Measurements from ENCODE around the gene DNAJB13.

The DNAJB13 gene

GRCh38 chr11:73939096-73939495 is 11.7 kb upstream of the DNAJB13 start:
- CTCF ChIA-PET = no interaction called here
- DNase-seq (ENCODE audit: low spot score) = no peak
- no peak for TF ChIP-seq CTCF (conservative IDR thresholded peaks at IDR 0.05; ENCODE audit: low read depth)
- POLR2A ChIA-PET (ENCODE audit: low non-redundant PET) = no interaction called here
- H3K27ac ChIP-seq = no peak overlapping the region

- no peak for TF ChIP-seq CTCF (conservative IDR thresholded peaks at IDR 0.05; ENCODE audit: low read depth)
- no peak for DNase-seq (ENCODE audit: low spot score)
- CTCF ChIA-PET = interaction anchor here (0.7 kb wide), 1 partner anchor 9 kb away, joined by 3 read pairs; no protein-coding TSS in a partner anchor
- no peak overlapping the region for H3K27ac ChIP-seq
- POLR2A ChIA-PET (ENCODE audit: low non-redundant PET) = no interaction called here
Measured at GRCh38 chr11:73940801-73941570, 9.8 kb upstream of the DNAJB13 start.

GRCh38 chr11:73942010-73942409 is 8.8 kb upstream of the DNAJB13 start:
- TF ChIP-seq CTCF (conservative IDR thresholded peaks at IDR 0.05; ENCODE audit: low read depth) = no peak
- DNase-seq (ENCODE audit: low spot score) = no peak
- H3K27ac ChIP-seq = no peak overlapping the region
- ChIA-PET CTCF (interaction anchor here (0.5 to 0.7 kb wide), 3 partner anchors 96 to 1664 kb away, joined by 3 to 8 read pairs (median 3); no protein-coding TSS in a partner anchor), POLR2A (ENCODE audit: low non-redundant PET) (no interaction called here)

GRCh38 chr11:73944085-73944484 is 6.7 kb upstream of the DNAJB13 start:
- TF ChIP-seq CTCF (conservative IDR thresholded peaks at IDR 0.05; ENCODE audit: low read depth) = no peak
- H3K27ac ChIP-seq = no peak overlapping the region
- CTCF ChIA-PET = no interaction called here
- no peak for DNase-seq (ENCODE audit: low spot score)
- POLR2A ChIA-PET (ENCODE audit: low non-redundant PET) = no interaction called here

GRCh38 chr11:73944901-73945300 is 5.9 kb upstream of the DNAJB13 start:
- POLR2A ChIA-PET (ENCODE audit: low non-redundant PET) = no interaction called here
- CTCF ChIA-PET = no interaction called here
- no peak overlapping the region for H3K27ac ChIP-seq
- no peak for DNase-seq (ENCODE audit: low spot score)
- TF ChIP-seq CTCF (conservative IDR thresholded peaks at IDR 0.05; ENCODE audit: low read depth) = no peak

- H3K27ac ChIP-seq = no peak overlapping the region
- CTCF ChIA-PET = no interaction called here
- TF ChIP-seq CTCF (conservative IDR thresholded peaks at IDR 0.05; ENCODE audit: low read depth) = no peak
- no peak for DNase-seq (ENCODE audit: low spot score)
- POLR2A ChIA-PET (ENCODE audit: low non-redundant PET) = no interaction called here
Measured at GRCh38 chr11:73945396-73945795, 5.4 kb upstream of the DNAJB13 start.
